Liver (tissue), 2 donors: ENCODE data around the gene UNC93A.
"Not testable (repeated sequence)": the region's sequence is repeated elsewhere in the genome, so short reads cannot be mapped to it uniquely, and the experiment has no call there.

Experiments
- FOXA1 ChIP-seq: IDR thresholded peaks from 2 replicates; pipeline ENCODE4 v1.6.1; 2016; ENCODE audit warnings: antibody characterized with exemption
- RXRA ChIP-seq, 2 donors: IDR thresholded peaks; 2 replicates each; pipeline ENCODE4 v1.6.1; 2017 to 2018; ENCODE audit warnings: antibody characterized with exemption in 2 of 2, mild to moderate bottlenecking in 1 of 2
- TAF1 ChIP-seq: conservative IDR thresholded peaks from 2 replicates; pipeline ENCODE4 v1.6.1; 2016; ENCODE audit warnings: antibody characterized with exemption, mild to moderate bottlenecking
- YY1 ChIP-seq: IDR thresholded peaks from 2 replicates; pipeline ENCODE4 v1.6.1; 2016; ENCODE audit warnings: antibody characterized with exemption, mild to moderate bottlenecking
- TF ChIP-seq, protein P1 (sequence below): IDR thresholded peaks from 2 replicates; pipeline ENCODE4 v1.6.1; 2016; ENCODE audit warnings: antibody characterized with exemption
- TF ChIP-seq, protein P2 (sequence below): IDR thresholded peaks from 2 replicates; pipeline ENCODE4 v1.6.1; 2016; ENCODE audit warnings: antibody characterized with exemption
- donor health status: healthy.

DNA sequence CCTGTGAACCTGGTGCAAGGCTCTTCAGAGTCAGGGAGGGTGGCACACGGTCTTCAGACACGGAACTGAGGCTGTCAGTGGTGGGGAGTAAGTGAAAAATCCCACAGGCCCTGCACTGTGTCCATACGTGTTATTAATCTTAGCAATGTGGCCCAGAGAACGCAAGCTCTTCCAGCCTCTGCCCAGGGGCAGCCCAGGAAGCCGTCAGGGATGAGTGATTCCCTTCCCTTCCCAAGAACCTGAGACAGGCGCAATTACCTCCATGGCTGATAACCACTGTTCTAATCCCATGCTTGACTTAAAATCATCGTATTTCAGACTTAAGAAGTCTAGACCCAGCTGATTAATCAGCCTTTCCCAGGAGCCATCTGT lies 49.0 kb upstream of the UNC93A start:
- TF ChIP-seq, protein P1, sequence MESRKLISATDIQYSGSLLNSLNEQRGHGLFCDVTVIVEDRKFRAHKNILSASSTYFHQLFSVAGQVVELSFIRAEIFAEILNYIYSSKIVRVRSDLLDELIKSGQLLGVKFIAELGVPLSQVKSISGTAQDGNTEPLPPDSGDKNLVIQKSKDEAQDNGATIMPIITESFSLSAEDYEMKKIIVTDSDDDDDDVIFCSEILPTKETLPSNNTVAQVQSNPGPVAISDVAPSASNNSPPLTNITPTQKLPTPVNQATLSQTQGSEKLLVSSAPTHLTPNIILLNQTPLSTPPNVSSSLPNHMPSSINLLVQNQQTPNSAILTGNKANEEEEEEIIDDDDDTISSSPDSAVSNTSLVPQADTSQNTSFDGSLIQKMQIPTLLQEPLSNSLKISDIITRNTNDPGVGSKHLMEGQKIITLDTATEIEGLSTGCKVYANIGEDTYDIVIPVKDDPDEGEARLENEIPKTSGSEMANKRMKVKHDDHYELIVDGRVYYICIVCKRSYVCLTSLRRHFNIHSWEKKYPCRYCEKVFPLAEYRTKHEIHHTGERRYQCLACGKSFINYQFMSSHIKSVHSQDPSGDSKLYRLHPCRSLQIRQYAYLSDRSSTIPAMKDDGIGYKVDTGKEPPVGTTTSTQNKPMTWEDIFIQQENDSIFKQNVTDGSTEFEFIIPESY, result not testable (repeated sequence)
- not testable (repeated sequence) for TF ChIP-seq RXRA (IDR thresholded peaks at IDR 0.05); FOXA1; TAF1; YY1
- TF ChIP-seq, protein P2, sequence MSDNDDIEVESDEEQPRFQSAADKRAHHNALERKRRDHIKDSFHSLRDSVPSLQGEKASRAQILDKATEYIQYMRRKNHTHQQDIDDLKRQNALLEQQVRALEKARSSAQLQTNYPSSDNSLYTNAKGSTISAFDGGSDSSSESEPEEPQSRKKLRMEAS, result not testable (repeated sequence)
